RWPE2 (cell line): ENCODE measurements around the gene ITIH5.
A peak's percentile ranks its signal among the peaks of the same experiment; 100 is the strongest.

Source experiments
- ATAC-seq: fragments of 200-7000 bp; cut with Tn5 transposase; 3 replicates; pipeline ENCODE4 v1.9.1; 2021; ENCODE audit warnings: low read depth
- DNase-seq: peaks from one replicate; pipeline ENCODE4 v3.0.0-alpha.2; 2020; ENCODE audit warnings: low spot score
- H3K27ac ChIP-seq: fragments of 450-650 bp; 2 replicates; pipeline ENCODE4 v1.5.1; 2017; ENCODE audit warnings: mild to moderate bottlenecking; ENCODE audit not compliant: poor library complexity, severe bottlenecking
- H3K27me3 ChIP-seq: fragments of 250-450 bp; sonication (Bioruptor Pico); 2 replicates; pipeline ENCODE4 v1.5.1; 2021; ENCODE audit warnings: mild to moderate bottlenecking, moderate library complexity; ENCODE audit not compliant: insufficient read depth, poor library complexity, severe bottlenecking
- H3K36me3 ChIP-seq: fragments of 250-450 bp; sonication (Bioruptor Pico); 2 replicates; pipeline ENCODE4 v1.5.1; 2020; ENCODE audit warnings: low read depth, mild to moderate bottlenecking, moderate library complexity
- H3K4me1 ChIP-seq: fragments of 250-450 bp; sonication (Bioruptor Pico); 2 replicates; pipeline ENCODE4 v1.5.1; 2021; ENCODE audit warnings: mild to moderate bottlenecking, moderate library complexity; ENCODE audit not compliant: insufficient read depth, poor library complexity, severe bottlenecking
- H3K4me3 ChIP-seq: fragments of 250-450 bp; sonication (Bioruptor Pico); 2 replicates; pipeline ENCODE4 v1.5.1; 2021; ENCODE audit warnings: mild to moderate bottlenecking, moderate library complexity; ENCODE audit not compliant: severe bottlenecking
- H3K9me3 ChIP-seq: fragments of 250-450 bp; sonication (Bioruptor Pico); 2 replicates; pipeline ENCODE4 v1.5.1; 2021; ENCODE audit warnings: mild to moderate bottlenecking, moderate library complexity; ENCODE audit not compliant: severe bottlenecking
- TF ChIP-seq, protein P1 (sequence below): fragments of 450-650 bp; IDR thresholded peaks from one replicate; pipeline ENCODE4 v1.5.1; 2017; ENCODE audit warnings: mild to moderate bottlenecking, moderate library complexity; ENCODE audit not compliant: poor library complexity, severe bottlenecking

The ITIH5 gene

GRCh38 chr10:7523656-7524055 lies 143.1 kb downstream of the ITIH5 start:
- TF ChIP-seq, protein P1, sequence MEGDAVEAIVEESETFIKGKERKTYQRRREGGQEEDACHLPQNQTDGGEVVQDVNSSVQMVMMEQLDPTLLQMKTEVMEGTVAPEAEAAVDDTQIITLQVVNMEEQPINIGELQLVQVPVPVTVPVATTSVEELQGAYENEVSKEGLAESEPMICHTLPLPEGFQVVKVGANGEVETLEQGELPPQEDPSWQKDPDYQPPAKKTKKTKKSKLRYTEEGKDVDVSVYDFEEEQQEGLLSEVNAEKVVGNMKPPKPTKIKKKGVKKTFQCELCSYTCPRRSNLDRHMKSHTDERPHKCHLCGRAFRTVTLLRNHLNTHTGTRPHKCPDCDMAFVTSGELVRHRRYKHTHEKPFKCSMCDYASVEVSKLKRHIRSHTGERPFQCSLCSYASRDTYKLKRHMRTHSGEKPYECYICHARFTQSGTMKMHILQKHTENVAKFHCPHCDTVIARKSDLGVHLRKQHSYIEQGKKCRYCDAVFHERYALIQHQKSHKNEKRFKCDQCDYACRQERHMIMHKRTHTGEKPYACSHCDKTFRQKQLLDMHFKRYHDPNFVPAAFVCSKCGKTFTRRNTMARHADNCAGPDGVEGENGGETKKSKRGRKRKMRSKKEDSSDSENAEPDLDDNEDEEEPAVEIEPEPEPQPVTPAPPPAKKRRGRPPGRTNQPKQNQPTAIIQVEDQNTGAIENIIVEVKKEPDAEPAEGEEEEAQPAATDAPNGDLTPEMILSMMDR = no peak
- peaks cover under 1% of the 10 kb centered on the region for H3K27me3 ChIP-seq
- DNase-seq = no peak
- no peaks in the 10 kb centered on the region for H3K9me3 ChIP-seq
- no peak overlapping the region for H3K4me3 ChIP-seq
- ATAC-seq = no peak
- H3K27ac ChIP-seq = no peak overlapping the region
- no peaks in the 10 kb centered on the region for H3K4me1 ChIP-seq
- no peaks in the 10 kb centered on the region for H3K36me3 ChIP-seq

GRCh38 chr10:7520507-7521485 lies 146.0 kb downstream of the ITIH5 start:
- no peaks in the 10 kb centered on the region for H3K36me3 ChIP-seq
- H3K9me3 ChIP-seq = no peaks in the 10 kb centered on the region
- ATAC-seq (no peak), DNase-seq (no peak)
- H3K27me3 ChIP-seq = no peaks in the 10 kb centered on the region
- TF ChIP-seq, protein P1 = no peak
- no peak overlapping the region for H3K4me3 ChIP-seq
- H3K4me1 ChIP-seq = no peaks in the 10 kb centered on the region
- no peak overlapping the region for H3K27ac ChIP-seq

DNA sequence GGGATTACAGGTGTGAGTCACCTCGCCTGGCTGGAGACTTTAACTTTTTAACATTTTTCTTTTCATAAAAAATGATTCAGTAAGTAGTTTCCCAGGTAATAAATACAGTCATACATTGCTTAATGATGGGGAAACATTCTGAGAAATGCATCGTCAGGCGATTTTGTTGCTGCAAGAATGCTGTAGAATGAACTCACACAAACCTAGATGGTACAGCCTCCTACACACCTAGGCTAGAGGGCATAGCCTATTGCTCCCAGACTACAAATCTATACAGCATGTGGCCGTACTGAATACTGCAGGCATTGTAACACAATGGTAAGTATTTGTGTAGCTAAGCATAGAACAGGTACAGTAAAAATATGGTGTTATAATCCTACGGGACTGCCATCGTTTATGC lies 147.4 kb downstream of the ITIH5 start:
- Histone ChIP-seq H3K9me3 (no peaks in the 10 kb centered on the region), H3K4me1 (no peaks in the 10 kb centered on the region), H3K36me3 (no peaks in the 10 kb centered on the region), H3K27me3 (no peaks in the 10 kb centered on the region), H3K27ac (no peak overlapping the region), H3K4me3 (no peak overlapping the region)
- ATAC-seq (peak; percentile 82), DNase-seq (no peak)
- TF ChIP-seq, protein P1 = peak; percentile 6

DNA sequence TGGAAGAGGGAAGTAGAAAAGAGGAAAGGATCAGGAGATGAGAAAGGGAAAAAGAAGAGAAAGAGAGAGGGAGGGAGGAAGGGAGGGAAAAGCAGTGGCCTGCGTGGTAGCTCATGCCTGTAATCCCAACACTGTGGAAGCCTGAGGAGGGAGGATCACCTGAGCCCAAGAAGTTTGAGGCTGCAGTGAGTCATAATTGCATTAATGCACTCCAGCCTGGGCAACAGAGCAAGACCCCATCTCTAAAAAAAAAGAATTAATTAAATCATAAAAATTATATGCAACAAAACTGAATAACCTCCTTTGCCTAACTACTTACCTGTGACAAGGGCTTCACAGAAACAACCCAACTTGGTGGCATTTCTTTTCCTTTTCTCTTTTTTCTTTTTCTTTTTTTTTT lies 148.1 kb downstream of the ITIH5 start:
- Histone ChIP-seq H3K9me3 (no peaks in the 10 kb centered on the region), H3K4me1 (no peaks in the 10 kb centered on the region), H3K27ac (no peak overlapping the region), H3K4me3 (no peak overlapping the region), H3K27me3 (no peaks in the 10 kb centered on the region), H3K36me3 (no peaks in the 10 kb centered on the region)
- DNase-seq (no peak), ATAC-seq (no peak)
- TF ChIP-seq, protein P1 = no peak

- no peaks in the 10 kb centered on the region for H3K27me3 ChIP-seq
- H3K9me3 ChIP-seq = no peaks in the 10 kb centered on the region
- no peak for ATAC-seq
- no peaks in the 10 kb centered on the region for H3K4me1 ChIP-seq
- TF ChIP-seq, protein P1 = no peak
- H3K4me3 ChIP-seq = no peak overlapping the region
- H3K36me3 ChIP-seq = no peaks in the 10 kb centered on the region
- no peak for DNase-seq
- no peak overlapping the region for H3K27ac ChIP-seq
These were observed 151.3 kb downstream of the ITIH5 start for GRCh38 chr10:7515439-7515838.
